ENCODE data around the gene SHISA6.

- TF ChIP-seq CTCF (IDR thresholded peaks at IDR 0.05) (no peak), EZH2 (IDR thresholded peaks at IDR 0.05; ENCODE audit: borderline replicate concordance, insufficient read depth, low read depth, low read length, poor library complexity, severe bottlenecking) (no peak)
Observed at GRCh38 chr17:11538366-11538765, 297.4 kb downstream of the SHISA6 start.

Measured in B cell (primary cell).